KBM-7 (cell line): Measurements from ENCODE around the gene CCDC12.

ENCODE experiments used
- DNase-seq: peaks from one replicate; pipeline ENCODE4 v3.0.0-alpha.2; 2015
- in situ Hi-C: fragments of 300-500 bp; cut with MboI; formaldehyde crosslinking; loops from 2 replicates; pipeline ENCODE4 v1.14.3; 2020; ENCODE audit warnings: low sequenced_read_pairs, low pct_unique_long_range_greater_than_20kb, mixed read lengths

The CCDC12 gene

DNA sequence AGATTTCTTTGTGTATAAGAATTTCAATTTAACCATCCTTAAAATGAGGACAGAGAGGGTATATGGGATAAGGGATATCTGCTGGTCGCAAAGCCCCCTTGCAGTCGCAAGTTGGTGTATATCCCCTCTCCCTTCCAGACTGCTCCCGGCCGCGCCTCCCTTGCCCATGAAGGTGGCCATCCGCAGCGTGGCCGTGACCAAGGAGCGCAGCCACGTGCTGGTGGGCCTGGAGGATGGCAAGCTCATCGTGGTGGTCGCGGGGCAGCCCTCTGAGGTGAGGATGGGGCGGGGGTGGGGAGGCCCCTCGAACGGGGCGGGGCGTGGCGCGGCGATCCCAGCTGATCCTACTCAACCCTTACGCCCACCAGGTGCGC is 32.3 kb upstream of the CCDC12 start:
- no peak for DNase-seq
- in situ Hi-C loops: no loop called here

DNA sequence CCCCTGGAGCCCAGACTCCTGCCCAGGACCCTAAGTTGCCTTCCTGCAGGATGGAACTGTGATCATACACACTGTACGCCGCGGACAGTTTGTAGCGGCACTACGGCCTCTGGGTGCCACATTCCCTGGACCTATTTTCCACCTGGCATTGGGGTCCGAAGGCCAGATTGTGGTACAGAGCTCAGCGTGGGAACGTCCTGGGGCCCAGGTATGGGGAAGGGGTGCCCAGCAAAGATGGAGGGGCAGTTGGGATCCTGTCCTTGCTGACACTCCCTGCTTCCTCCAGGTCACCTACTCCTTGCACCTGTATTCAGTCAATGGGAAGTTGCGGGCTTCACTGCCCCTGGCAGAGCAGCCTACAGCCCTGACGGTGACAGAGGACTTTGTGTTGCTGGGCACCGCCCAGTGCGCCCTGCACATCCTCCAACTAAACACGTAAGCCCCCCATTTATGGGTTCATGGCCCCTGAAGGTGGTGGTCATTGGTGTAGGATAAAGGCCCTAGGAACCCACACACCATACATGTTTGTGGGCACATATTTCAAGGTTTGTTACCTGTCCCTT is 31.8 kb upstream of the CCDC12 start:
- DNase-seq: no peak
- in situ Hi-C loops: no loop called here

DNA sequence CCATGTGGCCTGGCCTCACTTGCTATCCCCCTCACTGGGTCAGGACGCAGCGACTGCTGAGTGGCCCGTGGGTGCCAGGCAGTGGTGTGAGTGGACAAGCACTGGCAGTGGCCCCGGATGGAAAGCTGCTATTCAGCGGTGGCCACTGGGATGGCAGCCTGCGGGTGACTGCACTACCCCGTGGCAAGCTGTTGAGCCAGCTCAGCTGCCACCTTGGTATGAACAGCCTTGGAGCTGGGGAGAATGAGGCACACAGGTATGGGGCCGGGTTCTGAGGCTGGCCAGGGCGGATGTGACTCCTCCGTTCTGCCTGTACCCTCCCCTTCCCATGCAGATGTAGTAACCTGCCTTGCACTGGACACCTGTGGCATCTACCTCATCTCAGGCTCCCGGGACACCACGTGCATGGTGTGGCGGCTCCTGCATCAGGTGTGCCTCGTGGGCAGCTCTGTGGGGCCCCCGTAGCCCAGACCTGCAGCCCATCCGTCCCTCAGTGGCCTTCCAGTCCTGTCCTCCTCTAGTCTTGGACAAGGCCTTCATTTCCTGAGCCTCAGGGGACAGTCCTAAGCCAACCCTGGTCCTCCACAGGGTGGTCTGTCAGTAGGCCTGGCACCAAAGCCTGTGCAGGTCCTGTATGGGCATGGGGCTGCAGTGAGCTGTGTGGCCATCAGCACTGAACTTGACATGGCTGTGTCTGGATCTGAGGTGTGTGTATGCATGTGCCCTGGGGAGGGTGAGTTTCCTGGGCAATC is 31.1 kb upstream of the CCDC12 start:
- DNase-seq: no peak
- in situ Hi-C loops: no loop called here

DNA sequence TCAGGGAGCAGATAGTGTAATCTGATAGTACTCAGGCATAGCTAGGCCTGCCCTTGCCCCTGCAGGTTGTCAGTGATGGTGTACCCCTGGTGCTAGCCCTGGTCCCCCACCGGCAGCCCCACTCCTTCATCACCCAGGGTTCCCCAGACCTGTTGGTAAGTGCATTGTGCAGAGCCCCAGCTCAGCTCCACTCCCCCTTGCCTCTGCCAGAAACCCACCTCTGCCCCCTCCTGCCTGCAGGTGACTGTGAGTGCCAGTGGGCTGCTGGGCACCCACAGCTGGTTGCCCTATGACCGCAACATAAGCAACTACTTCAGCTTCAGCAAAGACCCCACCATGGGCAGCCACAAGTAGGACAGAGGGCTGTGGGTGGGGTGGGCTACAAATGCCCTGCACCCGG is 30.5 kb upstream of the CCDC12 start:
- no peak for DNase-seq
- in situ Hi-C loops: no loop called here

DNA sequence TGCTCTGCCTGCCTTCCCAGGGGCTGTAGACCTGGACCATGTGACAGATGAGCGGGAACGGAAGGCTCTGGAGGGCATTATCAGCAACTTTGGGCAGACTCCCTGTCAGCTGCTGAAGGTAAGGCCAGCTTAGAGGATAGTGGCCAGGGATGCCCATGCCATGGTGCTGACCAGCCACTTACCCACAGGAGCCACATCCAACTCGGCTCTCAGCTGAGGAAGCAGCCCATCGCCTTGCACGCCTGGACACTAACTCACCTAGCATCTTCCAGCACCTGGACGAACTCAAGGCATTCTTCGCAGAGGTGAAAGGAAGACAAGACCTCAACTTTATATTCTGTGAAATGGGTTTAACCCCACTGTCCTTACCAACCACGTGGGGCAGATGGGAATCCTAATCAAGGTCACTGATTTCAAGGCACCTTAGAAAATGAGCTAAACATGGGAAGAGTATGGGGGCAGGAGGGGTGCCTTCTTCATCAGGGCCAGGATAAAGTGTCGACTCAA is 29.7 kb upstream of the CCDC12 start:
- no peak for DNase-seq
- in situ Hi-C loops: no loop called here

DNA sequence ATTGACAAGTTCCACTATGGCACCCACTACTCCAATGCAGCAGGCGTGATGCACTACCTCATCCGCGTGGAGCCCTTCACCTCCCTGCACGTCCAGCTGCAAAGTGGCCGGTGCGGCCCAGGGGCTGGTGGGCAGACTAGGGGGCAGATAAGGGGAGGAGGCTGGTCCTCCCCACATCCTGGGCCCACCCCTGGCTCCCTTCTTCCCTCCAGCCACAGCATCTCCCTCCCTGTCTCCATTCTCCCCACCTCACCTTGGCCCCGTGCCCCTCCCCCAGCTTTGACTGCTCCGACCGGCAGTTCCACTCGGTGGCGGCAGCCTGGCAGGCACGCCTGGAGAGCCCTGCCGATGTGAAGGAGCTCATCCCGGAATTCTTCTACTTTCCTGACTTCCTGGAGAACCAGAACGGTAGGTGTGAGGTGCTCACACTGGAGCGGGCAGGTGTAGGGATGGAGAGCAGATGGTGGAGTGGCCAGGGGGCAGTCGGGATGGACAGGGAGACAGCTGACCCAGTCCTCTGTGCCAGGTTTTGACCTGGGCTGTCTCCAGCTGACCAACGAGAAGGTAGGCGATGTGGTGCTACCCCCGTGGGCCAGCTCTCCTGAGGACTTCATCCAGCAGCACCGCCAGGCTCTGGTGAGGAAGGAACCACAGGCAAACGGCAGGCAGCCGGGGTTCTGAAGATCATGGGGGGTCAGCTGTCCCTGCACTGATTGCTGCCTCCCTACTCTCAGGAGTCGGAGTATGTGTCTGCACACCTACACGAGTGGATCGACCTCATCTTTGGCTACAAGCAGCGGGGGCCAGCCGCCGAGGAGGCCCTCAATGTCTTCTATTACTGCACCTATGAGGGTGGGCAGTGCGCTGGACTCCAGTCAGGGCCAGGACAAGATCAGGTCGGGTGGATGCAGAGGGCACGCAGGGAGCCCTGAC is 28.9 kb upstream of the CCDC12 start:
- in situ Hi-C loops: no loop called here
- no peak for DNase-seq

DNA sequence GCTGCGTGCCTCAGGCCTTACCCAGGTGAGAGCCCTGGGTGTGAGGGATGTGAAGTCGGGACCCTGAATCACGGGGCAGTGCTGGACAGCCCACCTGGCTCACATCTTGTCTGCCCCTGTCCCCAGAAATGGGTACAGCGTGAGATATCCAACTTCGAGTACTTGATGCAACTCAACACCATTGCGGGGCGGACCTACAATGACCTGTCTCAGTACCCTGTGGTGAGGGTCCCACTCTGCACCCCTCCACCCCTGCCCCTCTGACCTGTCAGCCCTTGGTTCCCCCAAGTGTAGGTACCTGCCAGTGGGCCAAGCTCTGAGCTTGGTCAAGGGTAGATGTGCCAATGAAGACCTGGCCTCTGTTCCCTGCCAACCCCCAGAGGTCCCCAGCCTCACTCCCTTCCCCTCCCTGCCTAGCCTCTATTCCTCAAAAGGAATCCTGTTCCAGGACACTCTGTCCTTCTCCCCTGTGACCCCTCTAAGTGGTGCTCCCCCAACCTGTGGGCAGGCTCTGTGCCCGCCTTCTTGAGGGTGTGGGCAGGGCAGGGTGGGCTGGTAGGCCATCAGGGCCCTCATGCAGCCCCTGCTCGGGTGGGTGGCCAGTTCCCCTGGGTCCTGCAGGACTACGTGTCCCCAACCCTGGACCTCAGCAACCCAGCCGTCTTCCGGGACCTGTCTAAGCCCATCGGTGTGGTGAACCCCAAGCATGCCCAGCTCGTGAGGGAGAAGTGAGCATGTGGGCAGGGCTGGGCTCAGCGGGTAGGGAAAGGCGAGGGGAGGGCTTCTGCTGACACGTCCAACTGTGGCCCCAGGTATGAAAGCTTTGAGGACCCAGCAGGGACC is 28.0 kb upstream of the CCDC12 start:
- no peak for DNase-seq
- in situ Hi-C loops: no loop called here

DNA sequence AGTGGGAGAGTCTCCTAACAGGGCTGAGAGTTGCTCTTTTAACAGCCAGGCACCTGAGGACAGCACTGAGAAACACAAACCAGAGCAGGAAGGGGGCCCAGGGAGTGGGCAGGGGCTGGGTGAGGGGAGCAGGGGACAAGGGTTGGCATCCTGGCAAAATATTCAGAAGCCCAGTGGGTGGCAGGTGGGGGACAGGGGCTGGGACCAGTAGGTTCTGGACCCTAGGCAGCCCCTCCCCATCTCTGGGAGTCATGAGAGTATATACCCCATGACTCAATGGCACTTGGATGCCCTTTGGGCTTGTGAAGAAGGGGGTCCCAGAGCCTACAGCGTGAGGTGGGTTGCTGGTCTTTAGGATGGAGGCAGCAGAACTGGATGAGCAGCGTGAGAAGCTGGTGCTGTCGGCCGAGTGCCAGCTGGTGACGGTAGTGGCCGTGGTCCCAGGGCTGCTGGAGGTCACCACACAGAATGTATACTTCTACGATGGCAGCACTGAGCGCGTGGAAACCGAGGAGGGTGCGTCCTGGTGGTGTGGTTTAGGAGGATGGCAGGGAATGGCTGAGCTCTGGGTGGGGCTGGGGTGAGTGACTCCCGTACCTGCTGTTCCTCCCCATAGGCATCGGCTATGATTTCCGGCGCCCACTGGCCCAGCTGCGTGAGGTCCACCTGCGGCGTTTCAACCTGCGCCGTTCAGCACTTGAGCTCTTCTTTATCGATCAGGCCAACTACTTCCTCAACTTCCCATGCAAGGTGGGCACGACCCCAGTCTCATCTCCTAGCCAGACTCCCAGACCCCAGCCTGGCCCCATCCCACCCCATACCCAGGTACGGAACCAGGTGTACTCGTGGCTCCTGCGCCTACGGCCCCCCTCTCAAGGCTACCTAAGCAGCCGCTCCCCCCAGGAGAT is 27.2 kb upstream of the CCDC12 start:
- in situ Hi-C loops: no loop called here
- no peak for DNase-seq

DNA sequence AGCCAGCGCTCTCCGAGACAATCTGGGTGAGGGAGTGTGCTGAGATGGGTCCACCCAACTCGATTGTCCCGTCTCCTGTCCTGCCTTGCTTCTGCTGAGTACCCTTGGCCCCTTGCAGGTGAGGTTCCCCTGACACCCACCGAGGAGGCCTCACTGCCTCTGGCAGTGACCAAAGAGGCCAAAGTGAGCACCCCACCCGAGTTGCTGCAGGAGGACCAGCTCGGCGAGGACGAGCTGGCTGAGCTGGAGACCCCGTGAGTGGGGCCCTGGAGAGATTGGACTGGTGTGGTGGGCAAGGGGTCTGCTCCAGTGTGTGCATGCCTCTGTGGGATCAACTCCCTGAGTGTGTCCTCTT is 26.5 kb upstream of the CCDC12 start:
- no peak for DNase-seq
- in situ Hi-C loops: no loop called here

DNA sequence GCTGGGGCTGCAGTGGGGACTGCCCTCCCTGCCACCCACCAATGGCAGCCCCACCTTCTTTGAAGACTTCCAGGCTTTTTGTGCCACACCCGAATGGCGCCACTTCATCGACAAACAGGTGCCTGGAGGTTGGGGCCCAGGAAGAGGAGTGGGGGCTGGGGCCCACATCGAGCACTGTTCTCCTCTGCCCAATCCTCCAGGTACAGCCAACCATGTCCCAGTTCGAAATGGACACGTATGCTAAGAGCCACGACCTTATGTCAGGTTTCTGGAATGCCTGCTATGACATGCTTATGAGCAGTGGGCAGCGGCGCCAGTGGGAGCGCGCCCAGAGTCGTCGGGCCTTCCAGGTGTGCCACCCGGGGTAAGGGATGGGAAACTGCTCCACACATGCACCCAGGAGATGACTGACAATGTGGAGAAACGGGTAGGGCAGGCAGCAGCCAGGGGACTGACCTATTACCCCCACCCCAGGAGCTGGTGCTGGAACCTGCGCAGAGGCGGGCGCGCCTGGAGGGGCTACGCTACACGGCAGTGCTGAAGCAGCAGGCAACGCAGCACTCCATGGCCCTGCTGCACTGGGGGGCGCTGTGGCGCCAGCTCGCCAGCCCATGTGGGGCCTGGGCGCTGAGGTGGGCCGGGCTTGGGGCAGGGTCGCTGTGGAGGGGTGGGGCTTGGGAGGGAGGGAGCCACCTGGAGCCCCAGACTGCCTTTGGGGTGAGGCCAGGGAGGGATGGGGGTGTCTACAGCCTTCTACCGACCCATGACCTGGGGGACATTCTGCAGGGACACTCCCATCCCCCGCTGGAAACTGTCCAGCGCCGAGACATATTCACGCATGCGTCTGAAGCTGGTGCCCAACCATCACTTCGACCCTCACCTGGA is 25.9 kb upstream of the CCDC12 start:
- in situ Hi-C loops: no loop called here
- no peak for DNase-seq

DNA sequence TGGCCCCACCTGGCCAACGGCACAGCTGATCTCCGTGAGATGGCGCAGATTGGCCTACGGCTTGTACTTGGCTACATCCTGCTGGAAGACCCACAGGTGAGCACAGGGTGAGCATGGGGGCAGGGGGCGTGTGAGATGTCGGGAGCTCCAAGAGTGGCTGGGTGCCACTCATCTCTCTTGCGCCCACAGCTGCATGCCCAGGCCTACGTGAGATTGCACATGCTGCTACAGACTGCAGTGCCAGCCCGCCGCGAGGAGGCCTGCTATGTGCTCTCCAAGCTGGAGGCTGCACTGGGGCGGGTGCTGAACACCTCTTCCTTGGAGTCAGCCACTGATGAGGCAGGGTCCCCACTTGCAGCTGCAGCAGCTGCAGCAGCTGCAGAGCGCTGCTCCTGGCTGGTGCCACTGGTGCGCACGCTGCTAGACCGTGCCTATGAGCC is 25.2 kb upstream of the CCDC12 start:
- no peak for DNase-seq
- in situ Hi-C loops: no loop called here

DNA sequence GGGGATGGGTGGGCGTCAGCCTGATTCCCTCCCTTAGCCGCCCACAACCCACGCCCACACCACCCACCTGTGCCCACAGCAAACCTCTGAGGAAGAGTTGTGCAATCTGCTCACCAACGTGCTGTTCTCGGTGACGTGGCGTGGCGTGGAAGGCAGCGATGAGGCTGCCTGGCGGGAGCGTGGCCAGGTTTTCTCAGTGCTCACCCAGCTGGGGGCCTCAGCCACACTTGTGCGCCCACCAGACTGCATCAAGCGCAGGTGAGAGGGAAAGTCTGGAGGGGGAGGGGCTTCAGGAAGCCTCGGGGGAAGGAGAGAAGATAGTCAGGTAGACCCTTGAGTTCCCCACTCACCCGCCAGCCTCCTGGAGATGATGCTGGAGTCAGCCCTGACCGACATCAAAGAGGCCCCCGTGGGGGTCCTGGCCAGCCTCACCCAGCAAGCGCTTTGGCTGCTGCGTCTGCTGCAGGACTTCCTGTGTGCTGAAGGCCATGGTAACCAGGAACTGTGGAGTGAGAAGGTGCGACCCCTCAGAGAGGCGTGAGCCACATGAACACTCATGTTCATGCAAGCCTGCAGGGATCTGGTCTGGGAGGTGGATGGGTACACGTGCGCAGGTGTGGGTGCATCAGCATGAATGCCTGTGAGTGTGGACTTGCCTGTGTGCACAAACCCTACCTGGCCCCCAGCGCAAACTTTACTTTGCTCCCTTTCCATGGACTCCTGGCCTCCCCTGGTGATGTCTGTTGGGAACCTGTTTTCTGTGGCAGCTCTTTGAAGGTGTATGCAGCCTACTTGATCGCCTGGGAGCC is 24.6 kb upstream of the CCDC12 start:
- in situ Hi-C loops: no loop called here
- no peak for DNase-seq

DNA sequence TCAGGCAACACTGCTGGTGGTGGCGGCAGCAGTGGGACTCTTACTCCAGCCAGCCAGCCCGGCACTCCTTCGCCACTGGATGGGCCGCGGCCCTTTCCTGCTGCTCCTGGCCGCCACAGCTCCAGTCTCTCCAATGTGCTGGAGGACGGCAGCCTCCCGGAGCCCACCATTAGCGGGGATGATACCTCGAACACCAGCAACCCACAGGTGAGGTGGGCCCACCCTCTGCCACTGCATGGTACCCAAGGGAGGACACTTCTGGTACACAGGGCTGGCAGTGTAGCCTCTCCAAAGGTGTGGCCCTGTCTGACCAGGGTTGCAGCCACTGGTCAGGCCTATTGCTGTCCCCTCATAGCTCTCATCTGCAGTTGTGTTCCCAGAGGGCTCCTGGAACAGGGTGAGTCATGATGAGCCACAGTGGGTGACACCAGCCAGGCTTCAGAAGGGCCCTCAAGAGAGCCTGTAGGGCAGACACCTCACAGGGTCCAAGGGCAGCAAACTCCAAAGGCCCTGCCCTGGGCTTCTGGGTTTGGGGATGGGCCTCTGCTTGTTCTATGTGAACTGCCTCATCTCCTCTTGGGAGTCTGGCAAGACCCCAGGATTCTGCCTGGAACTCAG is 23.8 kb upstream of the CCDC12 start:
- no peak for DNase-seq
- in situ Hi-C loops: no loop called here

DNA sequence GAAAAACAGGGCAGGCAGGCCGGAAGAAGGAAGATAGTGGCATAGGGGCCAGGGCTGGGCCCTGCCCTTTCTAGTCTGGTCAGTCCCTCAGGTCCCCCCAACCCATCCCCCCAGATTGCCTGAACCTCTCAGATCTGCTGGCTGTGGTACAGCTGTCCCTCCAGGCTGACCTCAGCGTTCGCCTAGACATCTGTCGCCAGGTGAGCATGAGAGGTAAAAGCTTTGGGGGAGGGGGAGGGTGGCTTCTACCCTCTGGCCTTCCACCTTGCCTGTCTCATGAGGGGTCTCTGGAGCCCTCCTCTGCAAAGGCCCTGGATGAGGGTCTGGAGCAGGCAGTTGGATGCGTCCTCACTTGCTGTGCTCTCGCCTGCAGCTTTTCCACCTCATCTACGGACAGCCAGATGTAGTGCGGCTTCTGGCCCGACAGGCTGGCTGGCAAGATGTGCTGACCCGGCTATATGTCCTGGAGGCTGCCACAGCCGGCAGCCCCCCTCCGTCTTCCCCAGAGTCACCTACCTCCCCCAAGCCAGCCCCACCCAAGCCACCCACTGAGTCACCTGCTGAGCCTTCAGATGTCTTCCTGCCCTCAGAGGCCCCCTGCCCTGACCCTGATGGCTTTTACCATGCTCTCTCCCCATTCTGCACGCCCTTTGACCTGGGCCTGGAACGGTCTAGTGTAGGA is 23.1 kb upstream of the CCDC12 start:
- in situ Hi-C loops: no loop called here
- DNase-seq: no peak

DNA sequence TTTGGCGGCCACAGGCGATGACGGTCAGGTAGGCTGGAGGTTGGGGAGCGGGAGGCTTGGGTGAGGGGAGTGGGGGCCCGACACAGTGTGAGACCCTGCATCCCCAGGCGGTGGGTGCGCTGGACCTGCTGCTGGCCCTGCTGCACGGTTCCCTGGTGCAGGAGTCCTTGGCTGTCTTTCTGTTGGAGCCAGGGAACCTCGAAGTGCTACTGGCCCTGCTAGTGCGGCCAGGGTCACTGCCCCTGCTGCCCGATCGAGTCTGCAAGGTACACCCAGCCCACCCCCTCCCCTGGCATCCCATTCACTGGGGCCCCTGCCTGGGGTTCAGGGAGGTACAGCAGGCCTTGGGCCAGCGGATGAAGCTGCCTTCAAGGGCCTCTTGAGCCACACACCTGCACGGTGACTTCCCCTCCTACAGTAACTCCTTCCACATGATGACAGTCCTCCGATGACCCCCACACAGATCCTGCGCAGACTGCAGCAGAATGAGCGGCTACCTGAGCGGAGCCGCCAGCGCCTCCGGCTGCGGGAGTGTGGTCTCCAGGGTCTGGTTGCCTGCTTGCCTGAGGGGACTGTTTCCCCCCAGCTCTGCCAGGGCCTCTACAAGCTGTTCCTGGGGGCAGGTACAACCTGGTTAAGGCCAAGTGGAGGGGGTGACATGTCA is 22.4 kb upstream of the CCDC12 start:
- no peak for DNase-seq
- in situ Hi-C loops: no loop called here
